CD4-positive, alpha-beta T cell treated with Interferon gamma for 1 hour (primary cell): ENCODE data around the gene SNX30.

ENCODE experiments used
- DNase-seq: peaks from one replicate; pipeline ENCODE4 v3.0.0-alpha.2; 2020

SNX30 gene

GRCh38 chr9:112833081-112833480 lies 82.5 kb downstream of the SNX30 start:
- no peak for DNase-seq

- no peak for DNase-seq
These were observed 85.8 kb downstream of the SNX30 start for GRCh38 chr9:112836394-112836793.

- no peak for DNase-seq
These were observed 87.8 kb downstream of the SNX30 start for GRCh38 chr9:112838342-112838741.

GRCh38 chr9:112839331-112839730 lies 88.8 kb downstream of the SNX30 start:
- no peak for DNase-seq

- DNase-seq = no peak
These were observed 90.7 kb downstream of the SNX30 start for GRCh38 chr9:112841261-112841660.

GRCh38 chr9:112842555-112842954 lies 92.0 kb downstream of the SNX30 start:
- no peak for DNase-seq

GRCh38 chr9:112844771-112845542 lies 94.4 kb downstream of the SNX30 start:
- DNase-seq = peak; percentile 64

- DNase-seq = no peak
These were observed 96.2 kb downstream of the SNX30 start for GRCh38 chr9:112846528-112847488.

GRCh38 chr9:112848316-112849151 lies 98.0 kb downstream of the SNX30 start:
- DNase-seq = no peak

- no peak for DNase-seq
These were observed 98.9 kb downstream of the SNX30 start for GRCh38 chr9:112849363-112849922.

GRCh38 chr9:112850840-112851239 lies 100.3 kb downstream of the SNX30 start:
- DNase-seq = no peak

- no peak for DNase-seq
These were observed 102.4 kb downstream of the SNX30 start for GRCh38 chr9:112852741-112853504.

- no peak for DNase-seq
These were observed 103.5 kb downstream of the SNX30 start for GRCh38 chr9:112853882-112854585.

GRCh38 chr9:112854657-112855056 lies 104.1 kb downstream of the SNX30 start:
- DNase-seq = no peak

GRCh38 chr9:112856200-112856599 lies 105.6 kb downstream of the SNX30 start:
- DNase-seq = no peak

GRCh38 chr9:112856843-112857242 lies 106.3 kb downstream of the SNX30 start:
- no peak for DNase-seq

GRCh38 chr9:112858005-112858404 lies 107.4 kb downstream of the SNX30 start:
- DNase-seq = no peak

GRCh38 chr9:112858625-112859147 lies 108.1 kb downstream of the SNX30 start:
- DNase-seq = peak; percentile 51

GRCh38 chr9:112860451-112860850 lies 109.9 kb downstream of the SNX30 start:
- DNase-seq = no peak

GRCh38 chr9:112861155-112861554 lies 110.6 kb downstream of the SNX30 start:
- DNase-seq = no peak
